Activated T-cell treated with anti-CD3 and anti-CD28 coated beads, Interleukin-2, amount 50 U/mL, for 72 hours (primary cell): ENCODE results near the gene ASAP2. TPM values are rescaled to one million over a fixed set of nuclear protein-coding genes. Genes with fewer than 3 reads are reported as not detected.

Experiments used
- ATAC-seq, 2 donors: fragments of 150-1000 bp; cut with Tn5 transposase; replicated peaks in 1 of 2; 2 replicates each; pipeline ENCODE4 v1.10.0; 2021; ENCODE audit warnings: moderate library complexity in 2 of 2, mild to moderate bottlenecking in 1 of 2
- DNase-seq, 2 donors: peaks; one replicate each; pipeline ENCODE4 v3.0.0; 2021 to 2022; ENCODE audit warnings: mixed read lengths in 1 of 2
- H3K27ac Mint-ChIP-seq: one replicate; pipeline ENCODE4 v1.8.0; 2022; ENCODE audit warnings: mild to moderate bottlenecking, moderate library complexity, mixed read lengths
- H3K27me3 Mint-ChIP-seq: one replicate; pipeline ENCODE4 v1.8.0; 2022; ENCODE audit warnings: low read depth, mixed read lengths
- H3K36me3 Mint-ChIP-seq, 2 donors: one replicate each; pipeline ENCODE4 v1.8.0; 2022; ENCODE audit warnings: mixed read lengths in 2 of 2, mild to moderate bottlenecking in 1 of 2; ENCODE audit not compliant: insufficient read depth in 2 of 2
- H3K4me1 Mint-ChIP-seq: one replicate; pipeline ENCODE4 v1.8.0; 2022; ENCODE audit warnings: low read depth, mixed read lengths
- H3K4me3 Mint-ChIP-seq, 2 donors: one replicate each; pipeline ENCODE4 v1.8.0; 2022; ENCODE audit warnings: mild to moderate bottlenecking in 2 of 2, mixed read lengths in 2 of 2, moderate library complexity in 2 of 2
- H3K9me3 Mint-ChIP-seq, 2 donors: one replicate each; pipeline ENCODE4 v1.8.0; 2022; ENCODE audit warnings: mixed read lengths in 2 of 2
- total RNA-seq, 2 donors: library from RNA; stranded (reverse); gene quantifications; one replicate each; pipeline ENCODE4 v1.2.3, GENCODE V29; 2022

ASAP2 gene
- total RNA-seq, 2 donors from 2014 or later, result 0.10 to 0.42 TPM

- Mint-ChIP-seq H3K9me3 (no peaks in the 10 kb centered on the region), H3K27ac (no peak overlapping the region), H3K4me3 (no peak overlapping the region)
Measured at GRCh38 chr2:9439536-9439935, 232.9 kb downstream of the ASAP2 start.

GRCh38 chr2:9440058-9440727, 233.6 kb downstream of the ASAP2 start:
- Mint-ChIP-seq H3K27ac (no peak overlapping the region), H3K4me1 (peaks cover 4% of the 10 kb centered on the region), H3K36me3 (peaks cover 9 to 40% of the 10 kb centered on the region in 2 donors), H3K27me3 (no peaks in the 10 kb centered on the region), H3K4me3 (no peak overlapping the region), H3K9me3 (no peaks in the 10 kb centered on the region)
- ATAC-seq (no peak), DNase-seq (no peak)

More at GRCh38 chr2:9439536-9439935, 232.9 kb downstream of the ASAP2 start:
- H3K36me3 Mint-ChIP-seq, result peaks cover 9 to 38% of the 10 kb centered on the region in 2 donors
- DNase-seq, result no peak
- H3K4me1 Mint-ChIP-seq, result no peaks in the 10 kb centered on the region
- no peak for ATAC-seq
- H3K27me3 Mint-ChIP-seq, result no peaks in the 10 kb centered on the region

GRCh38 chr2:9441556-9441955, 234.9 kb downstream of the ASAP2 start:
- Mint-ChIP-seq H3K36me3 (peaks cover 7 to 41% of the 10 kb centered on the region in 2 donors), H3K27me3 (no peaks in the 10 kb centered on the region), H3K9me3 (no peaks in the 10 kb centered on the region), H3K4me1 (peaks cover 9% of the 10 kb centered on the region), H3K4me3 (no peak overlapping the region), H3K27ac (peak overlapping the region; percentile 19)
- no peak for ATAC-seq
- no peak for DNase-seq

- no peak for ATAC-seq
- H3K4me3 Mint-ChIP-seq, result no peak overlapping the region
- no peak for DNase-seq
- H3K27ac Mint-ChIP-seq, result no peak overlapping the region
- peaks cover 7 to 35% of the 10 kb centered on the region in 2 donors for H3K36me3 Mint-ChIP-seq
- H3K4me1 Mint-ChIP-seq, result peaks cover 9% of the 10 kb centered on the region
- no peaks in the 10 kb centered on the region for H3K9me3 Mint-ChIP-seq
- H3K27me3 Mint-ChIP-seq, result no peaks in the 10 kb centered on the region
Measured at GRCh38 chr2:9443526-9443925, 236.9 kb downstream of the ASAP2 start.

GRCh38 chr2:9445089-9445488, 238.5 kb downstream of the ASAP2 start:
- DNase-seq (peak in 1 of 2 donors; percentile 9), ATAC-seq (peak; percentile 72 to 86)
- Mint-ChIP-seq H3K27me3 (no peaks in the 10 kb centered on the region), H3K27ac (peak overlapping the region; percentile 39), H3K4me3 (peak overlapping the region in 1 of 2 donors; percentile 70), H3K4me1 (peaks cover 9% of the 10 kb centered on the region), H3K9me3 (no peaks in the 10 kb centered on the region), H3K36me3 (peaks cover 9 to 31% of the 10 kb centered on the region in 2 donors)

GRCh38 chr2:9451231-9451630, 244.6 kb downstream of the ASAP2 start:
- no peak overlapping the region for H3K4me3 Mint-ChIP-seq
- no peaks in the 10 kb centered on the region for H3K27me3 Mint-ChIP-seq
- H3K4me1 Mint-ChIP-seq, result no peaks in the 10 kb centered on the region
- H3K9me3 Mint-ChIP-seq, result no peaks in the 10 kb centered on the region
- H3K27ac Mint-ChIP-seq, result no peak overlapping the region
- ATAC-seq, result no peak
- no peak for DNase-seq
- peaks cover 2 to 12% of the 10 kb centered on the region in 2 donors for H3K36me3 Mint-ChIP-seq

Other genes with a start within 250 kb of the ASAP2 start
- 1 to 10 TPM; 3.5 to 7.7 TPM for gene MBOAT2, start 203.1 kb upstream of the ASAP2 start, total RNA-seq
- 100 to 1,000 TPM in 1 of 2 donors, 10 to 100 TPM in 1; 79.5 to 132 TPM for gene ITGB1BP1, start 216.7 kb downstream of the ASAP2 start, total RNA-seq
- 10 to 100 TPM; 62.3 to 75.0 TPM for gene CPSF3, start 216.8 kb downstream of the ASAP2 start, total RNA-seq